ENCODE results near the gene TVP23A. TPM values are rescaled to one million over a fixed set of nuclear protein-coding genes. Genes with fewer than 3 reads are reported as not detected.
A peak's percentile ranks its signal among the peaks of the same experiment; 100 is the strongest.
"Not testable (repeated sequence)": the region's sequence is repeated elsewhere in the genome, so short reads cannot be mapped to it uniquely, and the experiment has no call there.

The TVP23A gene
- total RNA-seq, 1 donor from 2014 or later, result 0.05 TPM

DNA sequence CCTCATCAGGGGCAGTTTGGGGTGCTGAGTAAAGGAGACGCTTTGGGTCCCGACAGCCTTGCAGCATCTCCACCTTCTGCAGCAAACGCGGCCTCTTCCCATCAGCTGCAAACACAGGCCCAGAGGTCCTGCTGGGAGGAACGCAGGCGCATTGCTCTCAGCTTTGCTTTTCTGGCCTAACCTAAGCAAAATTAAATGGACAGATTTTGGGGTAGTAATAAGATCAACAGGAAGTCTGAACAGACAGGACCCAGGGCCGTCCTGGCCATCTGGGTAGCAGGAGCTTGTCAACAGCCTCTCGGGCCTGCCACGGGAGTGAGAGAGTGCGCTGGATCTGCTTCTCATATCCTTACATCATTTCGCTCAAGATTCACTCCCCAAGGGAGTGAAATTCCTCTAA is 67.8 kb downstream of the TVP23A start:
- DNase-seq (ENCODE audit: low read depth), result no peak

DNA sequence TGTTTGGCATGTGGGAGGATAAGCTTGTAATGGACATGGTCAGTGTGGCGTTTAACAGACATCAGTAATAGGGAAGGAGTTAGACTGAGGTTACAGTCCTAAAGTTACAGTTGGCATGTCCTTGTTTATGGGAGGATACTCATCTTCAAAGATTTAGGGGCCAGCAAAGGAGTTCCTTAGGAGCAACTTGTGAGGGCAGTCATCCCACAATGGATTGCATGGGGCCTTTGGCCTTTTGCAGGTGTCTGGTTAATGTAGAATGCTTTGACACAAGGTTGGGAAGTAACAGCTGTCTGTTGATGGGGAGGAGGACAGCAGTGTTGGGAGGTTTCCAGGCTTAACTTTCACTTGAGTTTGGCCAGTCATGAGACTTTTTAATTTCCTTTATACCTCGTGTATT is 72.8 kb downstream of the TVP23A start:
- no peak for DNase-seq (ENCODE audit: low read depth)

DNA sequence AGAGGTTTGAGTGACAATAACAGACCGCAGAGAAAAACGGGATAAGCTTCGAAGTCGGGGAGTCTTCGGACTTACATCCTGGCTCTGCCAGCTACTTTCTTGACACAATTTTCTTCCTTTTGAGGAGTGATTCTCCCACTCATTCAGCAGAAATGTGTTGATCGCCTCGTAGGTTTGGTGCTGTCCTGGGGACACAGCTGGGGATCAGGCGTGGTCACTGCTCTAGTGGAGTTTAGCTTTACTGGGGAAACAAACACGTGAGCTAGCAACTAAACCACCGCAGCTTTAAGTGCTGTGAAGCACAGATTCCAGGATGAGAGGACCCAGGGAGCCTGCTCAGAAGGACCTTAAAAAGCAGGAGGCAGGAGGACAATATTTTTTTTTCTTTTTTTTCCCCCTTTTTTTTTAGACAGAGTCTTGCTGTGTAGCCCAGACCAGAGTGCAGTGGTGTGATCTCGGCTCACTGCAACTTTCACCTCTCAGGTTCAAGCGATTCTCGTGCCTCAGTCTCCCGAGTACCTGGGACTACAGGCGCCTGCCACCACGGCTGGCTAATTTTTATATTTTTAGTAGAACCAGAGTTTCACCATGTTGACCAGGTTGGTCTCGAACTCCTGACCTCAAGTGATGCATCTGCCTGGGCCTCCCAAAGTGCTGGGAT is 74.1 kb downstream of the TVP23A start:
- peak; percentile 58 for DNase-seq (ENCODE audit: low read depth)

DNA sequence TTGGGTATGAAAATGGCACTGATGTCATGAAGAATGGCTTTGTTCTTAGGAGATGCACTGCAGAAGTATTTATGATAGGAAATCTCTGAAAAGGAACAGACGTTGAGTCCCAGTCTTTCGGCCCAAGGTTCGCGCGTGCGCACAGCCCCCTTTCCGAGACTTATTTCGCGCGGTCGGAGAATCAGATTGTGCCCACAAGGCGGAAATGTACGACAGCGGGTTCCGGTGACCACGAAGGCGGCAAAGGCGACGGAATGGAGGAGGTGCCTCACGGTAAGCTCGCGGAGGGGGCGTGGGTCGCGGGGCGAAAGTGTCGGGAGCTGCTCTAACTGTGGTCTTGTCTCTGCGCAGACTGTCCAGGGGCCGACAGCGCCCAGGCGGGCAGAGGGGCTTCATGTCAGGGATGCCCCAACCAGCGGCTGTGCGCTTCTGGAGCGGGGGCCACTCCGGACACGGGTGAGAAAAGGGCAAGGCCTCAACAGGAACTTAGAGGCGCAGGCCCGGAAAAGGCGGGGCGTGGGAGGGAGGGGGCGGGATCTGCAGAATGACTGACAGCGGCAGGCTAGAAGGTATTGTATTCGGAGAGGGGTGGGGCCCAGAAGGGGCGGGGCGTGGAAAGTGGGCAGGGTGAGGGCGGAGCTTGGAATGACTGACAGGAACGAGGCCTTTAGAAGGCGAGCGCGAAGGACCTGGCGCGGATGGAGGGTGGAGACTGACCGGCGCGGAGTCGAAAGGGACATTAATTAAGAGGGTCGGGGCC is 74.8 kb downstream of the TVP23A start, which contains the start of gene NUBP1:
Gene NUBP1 (plus strand): TSS at position 233 of the 760 bp plus-strand sequence. CDS start 22 bp downstream, at position 255.
- peak; percentile 93 for DNase-seq (ENCODE audit: low read depth)

DNA sequence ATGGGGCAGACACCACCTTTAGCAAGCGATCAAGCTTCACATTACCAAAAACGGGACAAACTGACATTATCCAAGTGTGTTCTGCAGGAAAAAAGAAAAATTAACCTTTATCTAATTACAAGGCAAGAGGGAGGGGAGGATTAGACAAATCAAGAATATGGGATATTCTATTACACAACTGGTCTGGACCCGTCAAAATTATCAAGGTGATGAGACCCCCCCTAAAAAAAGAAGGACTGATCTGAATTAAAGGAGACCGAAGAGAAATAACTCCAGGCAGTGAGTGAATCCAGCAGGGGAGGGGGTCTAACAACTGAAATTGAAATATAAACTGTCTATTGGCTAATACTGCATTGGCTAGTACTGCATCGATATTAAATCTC is 75.4 kb downstream of the TVP23A start:
- DNase-seq (ENCODE audit: low read depth), result no peak

DNA sequence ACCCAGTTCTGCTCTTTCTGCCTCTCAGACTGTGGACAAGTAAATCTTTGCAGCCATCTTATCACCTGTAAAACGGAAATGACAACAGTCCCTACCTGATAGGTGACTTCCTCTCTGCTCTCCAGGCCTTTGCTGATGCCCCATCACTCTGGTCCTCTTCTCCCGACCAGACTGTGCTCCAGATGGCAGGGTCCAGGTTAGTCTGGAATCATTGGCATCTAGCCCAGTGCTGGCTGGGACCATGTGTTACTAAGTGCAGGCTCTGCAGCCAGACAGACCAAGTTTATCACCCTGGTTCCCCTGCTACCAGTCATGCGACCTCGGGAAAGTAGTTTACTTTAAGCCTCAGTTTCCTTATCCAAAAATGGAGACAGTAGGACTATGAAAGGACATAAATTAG is 76.8 kb downstream of the TVP23A start:
- DNase-seq (ENCODE audit: low read depth), result no peak

DNA sequence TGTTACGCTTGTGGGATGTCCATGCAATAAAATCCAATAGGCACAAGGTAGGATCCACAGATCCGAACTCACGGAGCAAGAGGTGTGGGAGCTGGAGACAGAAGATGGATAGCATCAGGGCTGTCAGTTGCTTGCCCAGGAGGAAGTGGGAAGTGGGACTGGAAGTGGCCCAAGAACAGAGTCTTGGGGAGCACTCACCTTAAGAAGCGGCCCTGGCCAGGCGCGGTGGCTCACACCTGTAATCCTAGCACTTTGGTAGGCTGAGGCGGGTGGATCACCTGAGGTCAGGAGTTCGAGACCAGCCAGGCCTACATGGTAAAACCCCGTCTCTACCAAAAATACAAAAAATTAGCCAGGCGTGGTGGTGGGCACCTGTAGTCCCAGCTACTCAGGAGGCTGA is 77.3 kb downstream of the TVP23A start:
- not testable (repeated sequence) for DNase-seq (ENCODE audit: low read depth)

DNA sequence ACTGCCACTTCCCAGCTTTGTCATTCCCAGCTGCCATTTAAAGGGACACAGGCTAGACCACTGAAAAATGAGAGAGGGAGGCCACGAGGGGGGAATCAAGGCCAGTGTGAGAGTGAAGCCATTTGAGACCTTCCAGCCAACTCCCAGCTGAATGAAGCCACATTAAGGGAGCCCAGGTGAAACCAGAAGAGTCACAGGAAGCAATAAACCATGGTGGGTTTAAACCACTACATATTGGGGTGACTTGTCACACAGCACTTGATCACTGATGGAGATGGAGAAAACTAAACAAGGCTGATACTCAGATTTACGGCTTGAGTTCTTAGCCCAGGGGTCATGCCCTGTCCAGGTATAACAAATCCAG is 77.8 kb downstream of the TVP23A start:
- no peak for DNase-seq (ENCODE audit: low read depth)

DNA sequence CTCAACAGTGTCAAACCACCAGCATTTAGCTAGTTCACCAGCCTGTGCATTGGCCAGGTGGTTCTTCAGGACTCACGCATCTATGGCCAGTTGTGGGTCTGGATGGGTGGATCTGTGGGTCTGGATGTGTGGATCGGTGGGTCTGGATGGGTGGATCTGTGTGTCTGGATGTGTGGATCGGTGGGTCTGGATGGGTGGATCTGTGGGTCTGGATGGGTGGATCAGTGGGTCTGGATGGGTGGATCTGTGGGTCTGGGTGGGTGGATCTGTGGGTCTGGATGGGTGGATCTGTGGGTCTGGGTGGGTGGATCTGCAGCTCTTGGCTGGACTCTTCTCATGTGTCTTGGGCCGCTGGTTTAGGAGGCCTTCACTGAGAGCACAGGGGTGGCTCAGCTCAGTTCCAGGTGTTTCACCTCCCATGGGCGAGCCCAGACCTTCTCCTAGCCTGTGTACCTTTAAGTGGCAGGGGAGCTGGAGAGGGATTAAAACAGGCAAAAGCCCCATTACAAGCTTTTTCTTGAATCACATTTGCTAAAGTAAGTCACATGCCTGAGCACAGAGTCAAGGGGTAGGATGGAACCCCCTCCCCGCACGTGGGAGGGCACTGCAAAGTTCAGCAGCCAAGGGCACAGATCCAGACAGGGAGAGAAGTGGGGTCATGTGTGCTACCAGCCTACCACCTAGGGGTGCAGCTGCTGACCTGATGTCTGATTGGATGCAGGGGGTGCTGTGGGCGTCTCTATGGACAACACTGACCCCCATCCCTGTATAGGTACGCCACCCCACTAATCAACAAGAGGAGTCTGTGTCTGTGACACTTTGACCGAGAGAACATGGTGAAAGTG is 78.4 kb downstream of the TVP23A start:
- no peak for DNase-seq (ENCODE audit: low read depth)

DNA sequence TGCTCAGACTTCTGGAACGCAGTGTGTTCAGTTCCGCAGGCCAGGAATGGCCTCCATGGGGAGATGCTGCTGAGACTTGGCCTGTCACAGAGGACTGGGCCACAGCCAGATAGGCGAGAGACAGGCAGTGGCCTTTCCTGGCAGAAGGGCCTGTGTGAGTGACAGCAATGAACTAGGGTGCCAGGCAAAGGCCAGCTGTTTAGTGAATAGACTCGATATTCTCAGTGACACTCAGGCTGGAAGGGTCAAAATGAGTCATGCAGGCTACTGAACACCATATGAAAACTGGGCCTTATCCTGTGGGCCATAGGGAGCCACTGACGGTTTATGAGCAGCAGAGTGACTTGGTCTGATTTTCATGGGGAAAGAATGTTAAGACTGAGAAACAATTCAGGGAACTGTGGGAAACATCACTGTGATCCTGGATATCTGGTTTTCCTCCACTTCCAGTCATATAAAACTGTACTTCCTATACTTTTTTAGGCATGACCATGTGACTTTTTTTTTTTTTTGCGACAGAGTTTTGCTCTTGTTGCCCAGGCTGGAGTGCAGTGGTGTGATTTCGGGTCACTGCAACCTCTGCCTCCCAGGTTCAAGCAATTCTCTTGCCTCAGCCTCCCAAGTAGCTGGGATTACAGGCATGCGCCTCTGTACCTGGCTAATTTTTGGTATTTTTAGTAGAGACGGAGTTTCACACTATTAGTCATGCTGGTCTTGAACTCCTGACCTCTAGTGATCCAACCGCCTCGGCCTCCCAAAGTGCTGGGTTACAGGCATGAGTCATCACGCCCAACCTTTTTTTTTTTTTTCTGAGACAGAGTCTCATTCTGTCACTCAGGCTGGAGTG is 80.1 kb downstream of the TVP23A start:
- DNase-seq (ENCODE audit: low read depth), result peak; percentile 88

DNA sequence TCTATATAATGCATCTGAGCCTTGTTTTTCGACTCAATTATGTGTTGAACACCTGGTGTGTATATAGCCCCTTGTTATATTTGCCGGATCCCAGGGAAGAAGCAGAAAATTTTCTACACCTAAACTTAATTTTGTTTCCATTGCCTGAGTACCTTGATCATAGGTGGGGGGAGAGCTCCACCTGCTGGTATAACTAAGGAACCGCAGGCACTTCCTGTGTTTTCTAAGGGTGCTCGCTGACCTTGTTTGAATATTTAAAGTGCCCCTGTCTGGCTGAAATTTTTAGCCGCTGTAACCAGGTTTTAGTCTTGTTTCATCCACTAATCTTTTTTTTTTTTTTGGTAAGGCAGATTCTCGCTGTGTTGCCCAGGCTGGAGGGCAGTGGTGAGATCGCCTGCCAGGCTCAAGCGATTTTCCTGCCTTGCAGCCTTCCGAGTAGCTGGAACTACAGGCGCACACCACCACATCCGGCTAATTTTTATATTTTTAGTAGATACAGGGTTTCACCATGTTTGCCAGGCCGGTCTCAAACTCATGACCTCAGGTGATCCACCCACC is 81.4 kb downstream of the TVP23A start:
- DNase-seq (ENCODE audit: low read depth), result peak; percentile 49

DNA sequence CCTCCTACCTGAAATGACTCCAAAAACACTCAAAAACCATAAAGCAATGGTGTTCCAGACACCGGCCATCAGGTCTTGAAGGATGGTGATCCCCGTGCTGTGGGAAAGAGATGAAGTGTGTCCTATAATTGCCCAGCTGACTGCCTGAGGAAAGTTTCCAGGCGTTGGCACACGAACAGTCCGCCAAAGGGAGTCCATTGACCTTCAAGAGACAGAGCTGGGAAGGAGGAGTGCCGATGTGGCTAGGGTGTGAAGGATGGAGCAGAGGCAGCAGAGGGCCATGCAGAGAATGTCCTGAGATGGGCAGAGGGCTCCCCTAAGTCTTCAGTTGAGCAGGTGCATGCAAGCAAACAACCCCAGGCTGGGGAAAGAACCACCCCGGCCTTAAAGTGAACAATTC is 86.8 kb downstream of the TVP23A start:
- DNase-seq (ENCODE audit: low read depth), result no peak

DNA sequence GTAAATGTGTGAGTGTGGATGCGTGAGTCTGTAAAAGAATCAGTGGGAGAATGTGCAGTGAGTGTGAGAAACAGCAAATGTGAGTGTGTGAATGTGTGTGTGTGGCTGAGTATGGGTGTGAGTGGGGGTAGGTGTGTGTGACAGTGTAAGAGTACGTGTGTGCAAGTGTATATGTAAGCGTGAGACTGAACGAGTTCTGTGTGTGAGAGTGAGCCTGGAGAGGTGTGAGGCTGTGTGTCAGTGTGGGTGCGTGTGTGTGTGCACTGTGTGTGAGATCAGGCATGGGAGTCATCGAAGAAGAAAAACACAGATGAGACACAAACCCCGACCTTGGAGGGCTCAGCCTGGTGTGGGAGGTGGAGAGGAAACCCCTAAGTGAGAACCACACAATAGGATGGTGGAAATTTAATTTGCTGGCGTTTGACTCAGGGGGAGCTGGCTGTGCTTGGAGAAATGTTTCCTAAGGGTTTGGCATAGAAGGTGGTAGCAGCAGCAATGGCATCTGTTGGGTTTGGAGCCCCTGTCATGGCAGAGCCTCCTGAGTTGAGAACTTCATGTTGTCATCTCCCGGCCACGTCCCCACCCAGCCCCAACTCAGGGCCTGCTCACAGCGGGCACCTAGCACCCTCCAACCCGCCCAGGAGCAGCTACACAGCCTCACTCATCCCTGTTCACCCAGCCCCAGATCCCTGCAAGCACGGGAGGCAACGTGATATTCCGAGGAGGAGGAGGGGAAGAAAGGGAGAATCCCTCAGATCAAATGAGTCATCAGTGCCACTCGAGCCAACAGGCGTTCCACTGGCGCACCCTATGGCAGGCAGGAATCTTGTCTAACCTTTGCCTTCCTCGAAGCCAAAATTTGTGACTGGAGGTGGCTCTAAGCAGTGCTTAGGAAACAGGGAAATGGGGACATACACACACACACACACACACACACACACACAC is 89.2 kb downstream of the TVP23A start:
- DNase-seq (ENCODE audit: low read depth), result peak; percentile 62

DNA sequence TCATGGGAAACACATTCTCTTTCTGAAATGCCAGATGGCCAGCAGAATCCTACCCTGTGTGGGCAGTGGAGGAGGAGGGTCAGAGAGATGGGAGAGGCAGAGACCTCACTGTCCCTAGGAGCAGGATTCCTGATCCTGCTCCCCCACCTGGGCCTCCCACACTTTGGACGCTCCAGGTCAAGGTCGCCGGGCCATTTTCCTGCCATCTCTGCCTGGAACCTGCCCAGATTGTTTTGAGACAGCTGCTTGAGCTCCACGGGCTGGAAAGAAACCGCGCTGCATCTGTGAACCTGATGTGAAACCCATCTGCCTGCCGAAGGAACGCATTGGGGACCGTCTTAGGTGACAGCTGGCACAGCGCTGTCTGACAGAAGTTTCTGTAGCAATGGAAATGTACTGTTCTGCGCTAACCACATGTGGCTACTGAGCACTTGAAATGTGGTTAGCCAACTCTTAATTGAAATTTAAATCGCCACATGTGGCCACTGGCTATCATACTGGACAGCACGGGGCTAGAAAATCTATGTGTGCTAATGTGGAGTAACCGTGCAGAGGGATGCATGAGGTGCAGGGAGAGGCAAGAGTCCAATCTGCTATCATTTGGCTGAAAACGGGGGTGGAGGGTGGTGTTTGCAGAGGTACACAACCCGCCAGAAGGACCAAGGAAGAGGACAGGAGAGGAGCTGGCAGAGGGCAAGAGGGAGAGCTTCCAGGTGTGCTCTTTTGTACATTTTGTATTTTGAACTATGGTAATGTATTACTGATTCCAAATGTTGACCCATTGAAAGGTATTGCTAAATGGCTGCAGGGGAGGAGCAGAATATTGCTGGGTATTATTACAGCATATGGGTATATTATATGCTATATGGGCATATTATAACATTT is 90.3 kb downstream of the TVP23A start:
- no peak for DNase-seq (ENCODE audit: low read depth)

Other genes starting within 250 kb of the TVP23A start
- gene EMP2, start 238.2 kb downstream of the TVP23A start, total RNA-seq, result 0.45 and 3.0 TPM in 2 replicates
- gene TEKT5, start 123.9 kb downstream of the TVP23A start, total RNA-seq, result 0.25 TPM in 1 of 2 replicates, not detected in the other
- gene NUBP1, start 75.0 kb downstream of the TVP23A start, total RNA-seq, result 21.9 and 22.5 TPM in 2 replicates
- under 0.01 and 0.65 TPM in 2 replicates for gene CIITA, start 58.4 kb upstream of the TVP23A start, total RNA-seq
- gene DEXI, start 123.7 kb upstream of the TVP23A start, total RNA-seq, result 29.2 and 47.1 TPM in 2 replicates
- 13.2 and 48.3 TPM in 2 replicates for gene CLEC16A, start 125.8 kb upstream of the TVP23A start, total RNA-seq